Epithelial cell of esophagus (primary cell): Measurements from ENCODE around the gene KLK12.
"Not testable (repeated sequence)": the region's sequence is repeated elsewhere in the genome, so short reads cannot be mapped to it uniquely, and the experiment has no call there.

Experiments used
- DNase-seq: peaks from one replicate; pipeline ENCODE4 v3.0.0; 2010; ENCODE audit warnings: low read depth
- H3K4me3 ChIP-seq: 2 replicates; pipeline ENCODE4 v1.5.1; 2011; ENCODE audit warnings: mild to moderate bottlenecking, low read length, control low read depth
- TF ChIP-seq, protein P1 (sequence below): IDR thresholded peaks from 2 replicates; pipeline ENCODE4 v1.5.1; 2011; ENCODE audit warnings: low read depth, mild to moderate bottlenecking, low read length, control low read depth, inconsistent platforms; ENCODE audit not compliant: insufficient read depth; ENCODE audit errors: missing control alignments

The KLK12 gene

DNA sequence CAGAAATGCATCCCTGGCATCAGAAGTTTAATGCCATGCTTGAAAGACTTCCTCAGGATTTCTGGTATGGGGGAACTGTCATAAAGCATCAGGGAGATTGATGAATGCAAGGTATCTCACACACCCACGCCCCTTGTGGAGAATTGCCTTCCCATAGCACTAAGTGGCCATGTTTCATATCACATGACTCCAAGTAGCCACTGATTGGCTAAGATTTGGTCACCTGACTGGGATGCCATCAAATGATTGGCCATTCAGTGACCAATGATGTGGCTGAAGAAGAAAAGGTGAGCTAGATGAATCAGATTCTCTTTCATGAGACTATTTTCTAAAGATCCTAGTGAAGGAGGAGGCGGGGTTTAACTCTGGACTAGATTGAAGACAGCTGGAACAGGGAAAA, 40.7 kb downstream of the KLK12 start:
- DNase-seq, result no peak
- TF ChIP-seq, protein P1, sequence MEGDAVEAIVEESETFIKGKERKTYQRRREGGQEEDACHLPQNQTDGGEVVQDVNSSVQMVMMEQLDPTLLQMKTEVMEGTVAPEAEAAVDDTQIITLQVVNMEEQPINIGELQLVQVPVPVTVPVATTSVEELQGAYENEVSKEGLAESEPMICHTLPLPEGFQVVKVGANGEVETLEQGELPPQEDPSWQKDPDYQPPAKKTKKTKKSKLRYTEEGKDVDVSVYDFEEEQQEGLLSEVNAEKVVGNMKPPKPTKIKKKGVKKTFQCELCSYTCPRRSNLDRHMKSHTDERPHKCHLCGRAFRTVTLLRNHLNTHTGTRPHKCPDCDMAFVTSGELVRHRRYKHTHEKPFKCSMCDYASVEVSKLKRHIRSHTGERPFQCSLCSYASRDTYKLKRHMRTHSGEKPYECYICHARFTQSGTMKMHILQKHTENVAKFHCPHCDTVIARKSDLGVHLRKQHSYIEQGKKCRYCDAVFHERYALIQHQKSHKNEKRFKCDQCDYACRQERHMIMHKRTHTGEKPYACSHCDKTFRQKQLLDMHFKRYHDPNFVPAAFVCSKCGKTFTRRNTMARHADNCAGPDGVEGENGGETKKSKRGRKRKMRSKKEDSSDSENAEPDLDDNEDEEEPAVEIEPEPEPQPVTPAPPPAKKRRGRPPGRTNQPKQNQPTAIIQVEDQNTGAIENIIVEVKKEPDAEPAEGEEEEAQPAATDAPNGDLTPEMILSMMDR, result no peak
- H3K4me3 ChIP-seq, result no peak overlapping the region

DNA sequence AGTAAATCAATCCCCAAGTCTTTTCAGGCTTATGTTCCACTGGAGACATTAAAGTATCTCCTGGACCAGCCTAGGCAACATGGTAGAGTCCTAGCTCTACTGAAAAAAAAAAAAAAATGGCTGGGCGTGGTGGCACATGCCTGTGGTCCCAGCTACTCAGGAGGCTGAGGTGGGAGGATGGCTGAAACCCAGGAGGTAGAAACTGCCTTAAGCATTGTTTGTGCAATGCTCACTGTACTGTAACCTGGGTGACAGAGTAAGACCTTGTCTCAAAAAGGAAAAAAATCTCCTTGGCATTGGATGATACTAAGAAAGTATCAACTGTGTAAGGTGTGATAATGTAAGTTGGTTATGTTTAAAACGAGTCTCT, 42.2 kb downstream of the KLK12 start:
- H3K4me3 ChIP-seq, result no peak overlapping the region
- no peak for DNase-seq
- TF ChIP-seq, protein P1, result no peak

DNA sequence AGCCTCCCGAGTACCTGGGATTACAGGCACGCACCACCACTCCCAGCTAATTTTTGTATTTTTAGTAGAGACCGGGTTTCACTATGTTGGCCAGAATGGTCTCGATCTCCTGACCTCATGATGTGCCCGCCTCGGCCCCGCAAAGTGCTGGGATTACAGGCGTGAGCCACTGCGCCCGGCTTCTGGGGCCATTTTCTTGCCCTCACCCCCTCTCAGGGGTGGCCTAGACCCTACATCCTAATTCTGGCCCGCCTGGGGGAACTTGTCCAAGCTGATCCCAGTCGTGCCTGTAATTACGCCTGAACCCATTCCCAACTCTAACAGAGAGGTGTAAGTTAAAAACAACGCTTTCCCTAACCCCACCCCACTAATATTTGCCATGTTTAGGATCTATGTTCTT, 50.4 kb downstream of the KLK12 start:
- not testable (repeated sequence) for H3K4me3 ChIP-seq

DNA sequence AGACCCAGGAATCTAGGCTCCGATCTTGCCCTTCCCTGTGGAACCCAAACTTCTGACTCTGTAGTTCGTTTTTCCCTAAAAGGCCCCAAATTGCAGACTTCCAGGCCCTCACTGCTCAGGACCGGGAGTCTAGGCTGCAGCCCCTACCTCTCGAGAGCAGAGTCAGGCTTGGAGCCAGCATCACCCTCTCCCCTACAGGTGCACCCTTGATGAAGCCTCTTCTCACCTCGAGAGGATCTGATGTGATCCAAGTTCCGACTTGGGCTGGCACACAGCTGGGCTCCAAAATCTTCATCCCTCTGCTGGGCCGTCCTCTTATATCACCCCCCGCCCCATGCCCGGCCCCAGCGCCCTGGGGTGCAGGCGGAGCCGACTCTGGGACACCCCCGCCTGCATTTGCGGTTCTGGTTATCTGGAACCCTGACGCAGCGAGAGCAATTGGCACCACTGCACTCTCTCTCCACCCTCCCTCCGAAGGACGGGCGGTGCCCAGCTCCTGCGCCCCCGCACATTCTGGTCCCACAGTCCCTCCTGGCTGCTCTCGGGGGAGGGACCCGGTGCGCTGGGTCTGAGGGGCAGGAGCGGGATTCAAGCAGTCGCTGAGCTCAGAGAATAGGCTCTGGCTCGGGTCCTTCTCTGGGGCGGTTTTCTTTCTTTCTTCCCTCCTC, 51.0 kb downstream of the KLK12 start, which contains the start of gene KLK7:
Gene KLK7, minus strand, starts transcription at position 293 of the 668 bp plus-strand sequence. CDS start 1,518 bp downstream, outside the sequence.
- peak within 1 kb of the TSS; percentile 16 for H3K4me3 ChIP-seq
- no peak for DNase-seq
- TF ChIP-seq, protein P1, result no peak

More for the DNA sequence above, 50.4 kb downstream of the KLK12 start:
- not testable (repeated sequence) for DNase-seq

DNA sequence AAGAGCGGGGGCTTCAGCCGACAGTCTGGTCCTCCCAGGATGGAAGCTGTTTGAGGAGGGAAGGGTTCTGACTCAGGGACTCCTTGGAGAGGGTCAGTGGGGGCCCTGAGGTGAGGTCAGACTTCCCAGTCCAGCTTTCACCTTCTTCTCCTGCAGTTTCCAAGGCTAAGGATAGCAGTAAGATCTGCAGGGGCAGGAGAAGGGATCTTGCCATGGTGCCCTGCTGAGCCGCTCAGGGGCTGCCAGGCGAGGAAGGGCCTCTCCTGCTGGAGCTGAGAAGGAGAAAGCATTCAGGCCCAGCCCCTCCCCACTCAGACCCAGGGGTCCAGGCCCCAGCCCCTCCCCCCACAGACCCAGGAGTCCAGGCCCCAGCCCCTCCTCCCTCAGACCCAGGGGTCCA, 52.6 kb downstream of the KLK12 start:
- no peak overlapping the region for H3K4me3 ChIP-seq
- TF ChIP-seq, protein P1, result no peak
- DNase-seq, result no peak

DNA sequence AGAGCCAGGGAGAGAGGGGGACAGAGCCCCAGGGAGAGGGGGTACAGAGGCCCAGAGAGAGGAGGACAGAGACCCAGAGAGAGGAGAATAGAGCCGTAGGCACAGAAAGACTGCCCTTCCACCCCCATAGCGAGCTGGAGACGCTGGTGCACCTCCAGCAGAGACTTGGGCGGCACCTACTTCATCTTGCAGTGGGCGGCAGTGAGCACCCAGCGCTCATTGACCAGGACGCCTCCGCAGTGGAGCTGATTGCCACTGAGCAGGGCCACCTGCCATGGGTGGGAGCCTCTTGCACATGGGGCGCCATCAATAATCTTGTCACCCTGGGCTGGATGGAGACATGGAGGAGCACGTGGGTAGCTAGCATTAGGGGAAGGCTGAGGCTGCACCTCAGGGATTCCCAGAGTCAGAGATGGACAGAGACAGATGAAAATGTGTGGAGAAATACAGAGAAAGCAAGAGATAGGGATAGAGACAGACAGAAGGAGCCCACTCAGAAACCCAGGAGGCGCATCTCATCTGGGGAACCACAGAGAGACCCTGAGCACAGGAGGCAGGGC, 53.1 kb downstream of the KLK12 start:
- no peak for DNase-seq
- TF ChIP-seq, protein P1, result no peak
- H3K4me3 ChIP-seq, result no peak overlapping the region

DNA sequence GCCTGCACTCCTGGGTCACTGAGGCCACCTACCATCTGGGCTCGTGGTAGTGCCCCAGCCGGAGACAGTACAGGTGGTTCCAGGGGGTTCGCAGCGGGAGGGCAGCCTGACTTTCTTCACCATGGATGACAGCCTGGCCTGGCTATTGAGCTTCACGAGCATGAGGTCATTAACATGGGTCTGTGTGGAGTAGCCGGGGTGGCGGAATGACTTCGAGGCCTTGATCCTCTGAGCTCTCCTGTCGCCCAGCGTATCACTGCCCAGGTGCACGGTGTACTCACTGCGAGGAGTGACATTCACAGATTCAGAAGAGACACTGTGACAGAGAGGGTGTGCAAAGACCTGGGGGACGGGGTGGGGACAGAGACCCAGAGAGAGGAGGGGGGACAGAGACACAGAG, 54.6 kb downstream of the KLK12 start:
- H3K4me3 ChIP-seq, result no peak overlapping the region
- no peak for DNase-seq
- TF ChIP-seq, protein P1, result no peak
